HepG2 (cell line): ENCODE measurements around the gene SND1. TPM values are rescaled to one million over a fixed set of nuclear protein-coding genes. Genes with fewer than 3 reads are reported as not detected.

Experiments used
- ATAC-seq: fragments of 200-7000 bp; cut with Tn5 transposase; 3 replicates; pipeline ENCODE4 v1.9.1; 2020; ENCODE audit warnings: mild to moderate bottlenecking, moderate library complexity
- BruUV-seq: library from RNA; stranded (reverse); fragments of 400-500 nt; replicated peaks from 2 replicates; lab custom pipeline; 2021; lab: Mats Ljungman, UMichigan
- CTCF ChIA-PET: fragments of 300-600 bp; formaldehyde crosslinking; extraction: SDS; loops from one replicate; lab custom pipeline; 2021; ENCODE audit warnings: low total read pairs, inconsistent platforms, low intra/inter-chr PET ratio; lab: Yijun Ruan, JAX
- POLR2A ChIA-PET: fragments of 350-600 bp; sonication (Branson Sonifier 250); formaldehyde crosslinking; loops from one replicate; lab custom pipeline; 2020; ENCODE audit warnings: antibody characterized with exemption, inconsistent platforms; lab: Yijun Ruan, JAX
- DNase-seq: peaks from one replicate; pipeline ENCODE4 v3.0.0-alpha.2; 2015; ENCODE audit warnings: low spot score
- FAIRE-seq: peaks from 3 replicates; lab custom pipeline; 2011; peaks lifted over from hg19 to GRCh38; lab: Jason Lieb, UNC
- H2AFZ ChIP-seq: one replicate; pipeline ENCODE4 v1.6.1; 2011; ENCODE audit warnings: low read length, inconsistent platforms
- H3K27ac ChIP-seq: fragments of 300-600 bp; 3 replicates; pipeline ENCODE4 v1.8.0; 2011; ENCODE audit warnings: mixed run types, mild to moderate bottlenecking, mixed read lengths, low read length, inconsistent platforms; ENCODE audit not compliant: insufficient read depth; ENCODE audit errors: extremely low read length
- H3K27me3 ChIP-seq, 2 experiments: fragments of 200-600 bp in 1 of 2; 2 replicates in 1 of 2; 3 replicates in 1 of 2; pipeline versions ENCODE4 v1.6.0 to v1.8.0; 2011; ENCODE audit warnings: low read length in 2 of 2, mild to moderate bottlenecking in 2 of 2, moderate library complexity in 2 of 2, inconsistent platforms in 1 of 2; ENCODE audit not compliant: insufficient read depth in 2 of 2, control insufficient read depth in 1 of 2
- H3K36me3 ChIP-seq, 2 experiments: fragments of 200-600 bp in 1 of 2; replicated peaks in 1 of 2; 2 replicates in 1 of 2; 3 replicates in 1 of 2; pipeline versions ENCODE4 v1.5.1 to v1.8.0; 2011; ENCODE audit warnings: low read length in 2 of 2, inconsistent platforms in 1 of 2; ENCODE audit not compliant: insufficient read depth in 2 of 2, control insufficient read depth in 1 of 2
- H3K4me1 ChIP-seq: 2 replicates; pipeline ENCODE4 v1.5.1; 2012; ENCODE audit warnings: low read length, inconsistent platforms; ENCODE audit not compliant: insufficient read depth
- H3K4me2 ChIP-seq: 2 replicates; pipeline ENCODE4 v1.6.0; 2011; ENCODE audit warnings: low read depth, low read length, inconsistent platforms
- H3K4me3 ChIP-seq, 3 experiments: fragments of 200-600 bp in 1 of 3; sonication (generic), shearing (Covaris generic) in 1 of 3; replicated peaks in 1 of 3; 2 replicates each; pipeline ENCODE4 v1.5.1; 2011 to 2016; ENCODE audit warnings: low read length in 3 of 3, inconsistent platforms in 2 of 3, low read depth in 2 of 3, mild to moderate bottlenecking in 2 of 3, control low read depth in 1 of 3, mixed read lengths in 1 of 3; ENCODE audit not compliant: insufficient read depth in 1 of 3
- H3K79me2 ChIP-seq: one replicate; pipeline ENCODE4 v1.6.1; 2011; ENCODE audit warnings: low read length, inconsistent platforms; ENCODE audit not compliant: insufficient read depth
- H3K9ac ChIP-seq: 2 replicates; pipeline ENCODE4 v1.6.0; 2011; ENCODE audit warnings: mild to moderate bottlenecking, low read depth, low read length, inconsistent platforms; ENCODE audit not compliant: insufficient read depth
- H3K9me3 ChIP-seq: 2 replicates; pipeline ENCODE4 v1.5.1; 2012; ENCODE audit warnings: mild to moderate bottlenecking, low read length
- H4K20me1 ChIP-seq: 2 replicates; pipeline ENCODE4 v1.6.0; 2011; ENCODE audit warnings: inconsistent platforms, mild to moderate bottlenecking, low read length, moderate library complexity; ENCODE audit not compliant: insufficient read depth
- ARNTL ChIP-seq: sonication (generic); formaldehyde crosslinking; IDR thresholded peaks from 2 replicates; pipeline ENCODE4 v1.4.0; 2020; ENCODE audit warnings: mild to moderate bottlenecking, missing genetic modification reagents
- DMAP1 ChIP-seq: IDR thresholded peaks from 2 replicates; pipeline ENCODE4 v1.6.1; 2016
- PAWR ChIP-seq: sonication (generic); formaldehyde crosslinking; IDR thresholded peaks from 2 replicates; pipeline ENCODE4 v1.4.0; 2020; ENCODE audit warnings: missing genetic modification reagents, mild to moderate bottlenecking, borderline replicate concordance
- SIX1 ChIP-seq: sonication (generic); formaldehyde crosslinking; IDR thresholded peaks from 2 replicates; pipeline ENCODE4 v1.4.0; 2020; ENCODE audit warnings: missing genetic modification reagents, borderline replicate concordance
- SOX6 ChIP-seq, 2 experiments: fragments of 450-650 bp in 1 of 2; sonication (generic) in 1 of 2; formaldehyde crosslinking in 1 of 2; IDR thresholded peaks; 2 replicates each; pipeline versions ENCODE4 v1.4.0 to v1.6.1; 2017 to 2020; ENCODE audit warnings: antibody characterized with exemption in 1 of 2, mild to moderate bottlenecking in 1 of 2, missing genetic modification reagents in 1 of 2
- WGBS: methylation state at CpG from one replicate; pipeline ENCODE4 v1.1.6; 2017; ENCODE audit warnings: low lambda C conversion rate; 5-methylcytosine and 5-hydroxymethylcytosine counted together
- in situ Hi-C: cut with HindIII; loops from 2 replicates; pipeline ENCODE4 v1.10.0; 2017; ENCODE audit warnings: low pct_unique_long_range_greater_than_20kb; ENCODE audit not compliant: extremely low pct_ligation_motif_present
- intact Hi-C: fragments of 100-400 bp; cut with micrococcal nuclease; formaldehyde crosslinking; loops from one replicate; pipeline ENCODE4 v1.10.0; 2022; ENCODE audit not compliant: unreplicated experiment
- polyA plus RNA-seq, 8 experiments: library from polyadenylated mRNA; depleted of rRNA in 3 of 8; stranded (reverse) in 7 of 8; unstranded in 1 of 8; fragments of >200 nt; fragmentation: Illumina TruSeq in 4 of 8; extraction: Trizol in 4 of 8; gene quantifications; 2 replicates each; pipeline versions ENCODE4 v1.2.1 to v1.2.3, GENCODE V29; 2011 to 2016; ENCODE audit warnings: low read depth in 4 of 8, missing spikeins in 1 of 8, mixed read lengths in 1 of 8; ENCODE audit not compliant: insufficient read depth in 1 of 8
- total RNA-seq, 5 experiments: library from RNA; depleted of rRNA; stranded (reverse); fragments of >200 nt; fragmentation: Illumina TruSeq; extraction: Trizol; gene quantifications; 2 replicates each; pipeline ENCODE4 v1.2.3, GENCODE V29; 2016; ENCODE audit warnings: low read depth in 1 of 5
- TF ChIP-seq, protein P1 (sequence below): IDR thresholded peaks from 2 replicates; pipeline ENCODE4 v1.6.1; 2016
- TF ChIP-seq, protein P2 (sequence below): conservative IDR thresholded peaks from 2 replicates; pipeline ENCODE4 v1.6.1; 2018; ENCODE audit warnings: missing genetic modification reagents
- TF ChIP-seq, protein P3 (sequence below): sonication (generic); formaldehyde crosslinking; IDR thresholded peaks from 2 replicates; pipeline ENCODE4 v1.5.0; 2020; ENCODE audit warnings: mild to moderate bottlenecking, missing genetic modification reagents

The SND1 gene
- total and polyA plus RNA-seq, 2 of the 13 experiments (the other 11 are each of a cell fraction or from before 2014, with no cell fraction given) = 110 to 182 TPM

DNA sequence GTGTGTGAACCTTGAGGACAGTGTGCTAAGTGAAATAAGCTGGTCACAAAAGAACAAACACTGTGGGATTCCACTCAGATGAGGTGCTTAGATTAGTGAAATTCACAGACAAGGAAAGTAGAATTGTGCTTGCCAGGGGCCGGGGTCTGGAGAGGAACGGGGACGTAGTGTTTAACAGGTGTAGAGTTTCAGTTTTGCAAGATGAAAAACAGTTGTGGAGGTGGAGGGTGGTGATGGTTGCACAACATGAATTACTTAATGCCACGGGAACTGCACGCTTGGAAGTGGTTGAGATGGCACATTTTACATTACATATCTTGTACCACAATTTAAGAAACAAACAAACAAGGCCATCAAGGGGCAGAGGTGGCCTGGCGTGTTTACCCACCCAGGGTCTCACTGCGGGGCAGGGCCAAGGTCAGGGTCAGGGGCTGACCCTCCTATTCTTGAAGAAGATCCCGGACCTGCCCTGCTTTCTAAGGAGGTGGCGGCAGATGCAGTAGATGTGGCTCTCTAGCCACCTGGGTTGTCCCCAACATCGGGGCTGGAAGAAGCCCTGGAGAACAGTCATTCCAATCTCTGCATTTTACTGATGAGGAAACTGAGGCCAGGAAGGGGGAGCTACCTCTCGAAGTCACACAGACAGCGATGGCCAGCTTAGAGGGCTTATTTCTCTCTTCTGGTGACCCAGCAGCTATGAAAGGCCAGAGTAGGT lies 470.7 kb downstream of the SND1 start (continued):
- TF ChIP-seq SIX1 (CRISPR knock-in tag) (peak; percentile 56; the same call in 1 of the 2 replicates), SOX6 (IDR thresholded peaks at IDR 0.05) (no peak), SOX6 (CRISPR knock-in tag; IDR thresholded peaks at IDR 0.05) (peak; percentile 47; the same call in 1 of the 2 replicates), ARNTL (CRISPR knock-in tag) (0 out of 2 replicates have a peak, but pooled peaks have one; percentile 22)
- TF ChIP-seq, protein P1, sequence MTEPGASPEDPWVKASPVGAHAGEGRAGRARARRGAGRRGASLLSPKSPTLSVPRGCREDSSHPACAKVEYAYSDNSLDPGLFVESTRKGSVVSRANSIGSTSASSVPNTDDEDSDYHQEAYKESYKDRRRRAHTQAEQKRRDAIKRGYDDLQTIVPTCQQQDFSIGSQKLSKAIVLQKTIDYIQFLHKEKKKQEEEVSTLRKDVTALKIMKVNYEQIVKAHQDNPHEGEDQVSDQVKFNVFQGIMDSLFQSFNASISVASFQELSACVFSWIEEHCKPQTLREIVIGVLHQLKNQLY (CRISPR knock-in tag) = no peak
- TF ChIP-seq, protein P2, sequence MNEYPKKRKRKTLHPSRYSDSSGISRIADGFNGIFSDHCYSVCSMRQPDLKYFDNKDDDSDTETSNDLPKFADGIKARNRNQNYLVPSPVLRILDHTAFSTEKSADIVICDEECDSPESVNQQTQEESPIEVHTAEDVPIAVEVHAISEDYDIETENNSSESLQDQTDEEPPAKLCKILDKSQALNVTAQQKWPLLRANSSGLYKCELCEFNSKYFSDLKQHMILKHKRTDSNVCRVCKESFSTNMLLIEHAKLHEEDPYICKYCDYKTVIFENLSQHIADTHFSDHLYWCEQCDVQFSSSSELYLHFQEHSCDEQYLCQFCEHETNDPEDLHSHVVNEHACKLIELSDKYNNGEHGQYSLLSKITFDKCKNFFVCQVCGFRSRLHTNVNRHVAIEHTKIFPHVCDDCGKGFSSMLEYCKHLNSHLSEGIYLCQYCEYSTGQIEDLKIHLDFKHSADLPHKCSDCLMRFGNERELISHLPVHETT (CRISPR knock-in tag) = no peak

DNA sequence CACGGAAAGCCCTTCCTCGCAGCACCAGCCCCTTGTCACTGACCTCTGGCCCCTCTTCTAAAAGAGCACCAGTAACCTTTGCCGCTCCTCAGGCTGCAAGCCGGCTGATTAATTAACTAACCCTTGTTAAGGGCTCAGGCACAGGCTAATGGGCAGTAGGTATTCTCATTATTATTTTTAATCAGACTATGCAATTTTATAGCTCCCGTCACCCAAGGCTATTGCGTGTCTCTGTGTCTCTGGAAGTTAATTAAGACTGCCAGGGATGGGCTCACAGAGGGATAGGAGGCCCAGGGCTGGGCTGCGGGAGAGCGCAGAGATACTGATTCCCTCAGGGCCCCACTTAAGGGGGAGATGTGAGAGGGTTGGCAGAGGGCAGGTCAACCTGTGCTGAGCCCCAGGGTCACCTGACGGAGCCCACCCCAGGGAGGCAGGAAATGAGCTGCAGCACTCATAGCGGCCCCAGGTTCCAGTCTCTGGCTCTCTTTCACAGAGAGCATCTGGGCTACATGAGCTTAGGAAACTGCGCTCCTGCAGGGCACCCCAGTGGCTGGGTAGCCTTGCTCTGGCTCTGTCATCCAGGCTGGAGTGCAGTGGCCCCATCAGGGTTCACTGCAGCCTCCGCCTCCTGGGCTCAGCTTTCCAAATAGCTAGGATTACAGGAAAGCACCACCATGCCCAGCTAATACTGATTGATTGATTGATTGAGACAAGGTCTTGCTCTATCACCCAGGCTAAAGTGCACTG lies 471.5 kb downstream of the SND1 start:
- Histone ChIP-seq H3K36me3 (no peaks in the 10 kb centered on the region), H3K9ac (no peak overlapping the region), H4K20me1 (no peaks in the 10 kb centered on the region), H3K27me3 (peaks cover 0 to 29% of the 10 kb centered on the region in 2 experiments; a peak in 3 of 5 replicates), H3K27ac (no peak overlapping the region), H2AFZ (no peak overlapping the region), H3K79me2 (no peaks in the 10 kb centered on the region), H3K4me3 (no peak overlapping the region), H3K9me3 (no peaks in the 10 kb centered on the region), H3K4me2 (no peak overlapping the region), H3K4me1 (peaks cover 17% of the 10 kb centered on the region)
- BruUV-seq = no TSS peak
- in situ Hi-C loops = no loop called here
- ChIA-PET POLR2A (interaction anchor here (0.8 kb wide), 1 partner anchor 12 kb away, joined by 3 read pairs; no protein-coding TSS in a partner anchor), CTCF (no interaction called here)
- FAIRE-seq (no peak), ATAC-seq (peak; percentile 72), DNase-seq (no peak)
- no peak for TF ChIP-seq PAWR (CRISPR knock-in tag)
- TF ChIP-seq, protein P3, sequence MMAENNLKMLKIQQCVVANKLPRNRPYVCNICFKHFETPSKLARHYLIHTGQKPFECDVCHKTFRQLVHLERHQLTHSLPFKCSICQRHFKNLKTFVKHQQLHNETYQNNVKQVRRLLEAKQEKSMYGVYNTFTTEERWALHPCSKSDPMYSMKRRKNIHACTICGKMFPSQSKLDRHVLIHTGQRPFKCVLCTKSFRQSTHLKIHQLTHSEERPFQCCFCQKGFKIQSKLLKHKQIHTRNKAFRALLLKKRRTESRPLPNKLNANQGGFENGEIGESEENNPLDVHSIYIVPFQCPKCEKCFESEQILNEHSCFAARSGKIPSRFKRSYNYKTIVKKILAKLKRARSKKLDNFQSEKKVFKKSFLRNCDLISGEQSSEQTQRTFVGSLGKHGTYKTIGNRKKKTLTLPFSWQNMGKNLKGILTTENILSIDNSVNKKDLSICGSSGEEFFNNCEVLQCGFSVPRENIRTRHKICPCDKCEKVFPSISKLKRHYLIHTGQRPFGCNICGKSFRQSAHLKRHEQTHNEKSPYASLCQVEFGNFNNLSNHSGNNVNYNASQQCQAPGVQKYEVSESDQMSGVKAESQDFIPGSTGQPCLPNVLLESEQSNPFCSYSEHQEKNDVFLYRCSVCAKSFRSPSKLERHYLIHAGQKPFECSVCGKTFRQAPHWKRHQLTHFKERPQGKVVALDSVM (CRISPR knock-in tag) = peak; percentile 45; the same call in 1 of the 2 replicates
- TF ChIP-seq DMAP1 = no peak
- intact Hi-C loops = no loop called here
- 23% methylated on average over 9 of the region's 12 CpGs for WGBS
